Fibroblast of mammary gland (primary cell): ENCODE results near the gene OPCML.

Source experiments
- DNase-seq: peaks from one replicate; pipeline ENCODE4 v3.0.0-alpha.2; 2010; ENCODE audit warnings: low read depth
- H3K4me3 ChIP-seq: 2 replicates; pipeline ENCODE4 v1.5.1; 2011; ENCODE audit warnings: low read depth, mild to moderate bottlenecking, low read length, moderate library complexity; ENCODE audit not compliant: control insufficient read depth
- TF ChIP-seq, protein P1 (sequence below): conservative IDR thresholded peaks from 2 replicates; pipeline ENCODE4 v1.5.1; 2011; ENCODE audit warnings: low read depth, low read length, inconsistent platforms; ENCODE audit not compliant: control insufficient read depth, insufficient read depth

OPCML gene

GRCh38 chr11:132607575-132607974 lies 924.7 kb downstream of the OPCML start:
- no peak overlapping the region for H3K4me3 ChIP-seq
- DNase-seq, result no peak
- TF ChIP-seq, protein P1, sequence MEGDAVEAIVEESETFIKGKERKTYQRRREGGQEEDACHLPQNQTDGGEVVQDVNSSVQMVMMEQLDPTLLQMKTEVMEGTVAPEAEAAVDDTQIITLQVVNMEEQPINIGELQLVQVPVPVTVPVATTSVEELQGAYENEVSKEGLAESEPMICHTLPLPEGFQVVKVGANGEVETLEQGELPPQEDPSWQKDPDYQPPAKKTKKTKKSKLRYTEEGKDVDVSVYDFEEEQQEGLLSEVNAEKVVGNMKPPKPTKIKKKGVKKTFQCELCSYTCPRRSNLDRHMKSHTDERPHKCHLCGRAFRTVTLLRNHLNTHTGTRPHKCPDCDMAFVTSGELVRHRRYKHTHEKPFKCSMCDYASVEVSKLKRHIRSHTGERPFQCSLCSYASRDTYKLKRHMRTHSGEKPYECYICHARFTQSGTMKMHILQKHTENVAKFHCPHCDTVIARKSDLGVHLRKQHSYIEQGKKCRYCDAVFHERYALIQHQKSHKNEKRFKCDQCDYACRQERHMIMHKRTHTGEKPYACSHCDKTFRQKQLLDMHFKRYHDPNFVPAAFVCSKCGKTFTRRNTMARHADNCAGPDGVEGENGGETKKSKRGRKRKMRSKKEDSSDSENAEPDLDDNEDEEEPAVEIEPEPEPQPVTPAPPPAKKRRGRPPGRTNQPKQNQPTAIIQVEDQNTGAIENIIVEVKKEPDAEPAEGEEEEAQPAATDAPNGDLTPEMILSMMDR, result no peak

DNA sequence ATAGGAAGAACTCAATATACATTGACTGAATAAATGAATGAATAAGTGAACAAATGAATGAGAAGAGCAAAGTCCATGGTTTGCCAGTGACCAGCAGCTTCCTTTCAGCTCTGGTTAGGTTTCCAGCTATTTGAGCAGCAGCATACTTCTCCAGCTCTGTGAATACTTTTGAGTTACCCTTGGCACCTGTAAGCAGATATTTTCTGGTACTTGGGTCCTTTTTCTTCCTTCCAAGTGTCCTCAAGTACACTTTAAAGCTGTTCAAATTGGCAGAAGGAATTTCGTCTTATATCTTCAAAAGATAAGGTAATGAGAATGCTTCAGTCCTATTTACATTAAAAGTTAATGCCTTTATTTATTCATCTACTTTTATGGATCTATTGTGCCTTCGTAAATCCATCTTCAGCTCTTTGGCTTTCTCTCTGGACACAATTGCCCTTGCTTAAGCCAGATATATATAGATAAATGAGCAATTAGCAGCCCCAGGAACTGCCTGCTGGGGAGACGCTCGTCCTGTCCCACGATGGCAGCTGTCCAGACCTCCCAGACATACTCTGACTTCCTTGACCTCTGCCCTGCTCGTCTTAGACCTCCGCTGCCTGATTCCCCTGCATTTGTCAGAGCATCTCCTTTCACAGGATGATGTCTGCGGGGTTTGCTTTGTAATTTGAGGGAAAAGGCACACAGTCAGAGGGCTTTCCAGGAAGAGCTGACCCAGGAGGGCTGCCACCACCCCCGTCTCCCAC lies 926.3 kb downstream of the OPCML start:
- TF ChIP-seq, protein P1, result no peak
- DNase-seq, result no peak
- H3K4me3 ChIP-seq, result no peak overlapping the region

- DNase-seq, result peak; percentile 3
- H3K4me3 ChIP-seq, result no peak overlapping the region
- TF ChIP-seq, protein P1, result no peak
Observed at GRCh38 chr11:132604431-132604830, 927.9 kb downstream of the OPCML start.

GRCh38 chr11:132601875-132602274 lies 930.4 kb downstream of the OPCML start:
- no peak for DNase-seq
- H3K4me3 ChIP-seq, result no peak overlapping the region
- TF ChIP-seq, protein P1, result no peak

GRCh38 chr11:132595711-132596134 lies 936.6 kb downstream of the OPCML start:
- no peak for DNase-seq
- no peak overlapping the region for H3K4me3 ChIP-seq
- TF ChIP-seq, protein P1, result no peak

DNA sequence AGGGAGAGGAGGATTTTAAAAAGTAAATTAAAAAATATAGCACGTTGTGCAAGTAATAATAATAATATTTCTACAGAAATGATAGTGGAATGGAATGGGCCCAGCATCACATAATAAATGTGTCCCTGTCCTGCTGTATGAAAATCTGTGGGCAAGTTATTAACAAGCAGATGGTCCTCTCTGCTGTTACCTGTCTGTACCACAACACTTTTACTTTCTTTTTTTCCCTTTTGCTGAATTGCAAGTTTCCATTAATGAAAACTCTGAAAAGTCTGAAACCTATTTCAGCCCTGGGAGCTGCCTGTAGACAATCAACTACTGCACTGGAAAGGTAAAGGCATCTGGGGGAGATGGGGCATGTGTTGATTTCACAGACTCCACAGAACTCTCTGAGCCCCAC lies 937.1 kb downstream of the OPCML start:
- DNase-seq, result no peak
- TF ChIP-seq, protein P1, result no peak
- H3K4me3 ChIP-seq, result no peak overlapping the region
